SK-N-MC (cell line): Measurements from ENCODE around the gene IFIT2.
A peak's percentile ranks its signal among the peaks of the same experiment; 100 is the strongest.

Experiments used
- DNase-seq: peaks from one replicate; pipeline ENCODE4 v3.0.0-alpha.2; 2011; ENCODE audit warnings: low read depth, low spot score
- H3K27ac ChIP-seq: fragments of 200-600 bp; sonication (generic); 2 replicates; pipeline ENCODE4 v1.5.1; 2016; ENCODE audit warnings: mixed run types
- H3K36me3 ChIP-seq: fragments of 200-600 bp; sonication (generic); 2 replicates; pipeline ENCODE4 v1.6.1; 2017; ENCODE audit warnings: antibody characterized with exemption, low read length, mixed read lengths; ENCODE audit not compliant: insufficient read depth
- H3K4me3 ChIP-seq: fragments of 200-600 bp; sonication (generic); 2 replicates; pipeline ENCODE4 v1.5.1; 2016
- H3K9ac ChIP-seq: fragments of 200-600 bp; sonication (generic); 2 replicates; pipeline ENCODE4 v1.8.0; 2017; ENCODE audit warnings: mixed run types, mixed read lengths; ENCODE audit not compliant: insufficient read length
- H3K9me3 ChIP-seq: fragments of 200-600 bp; sonication (generic); 2 replicates; pipeline ENCODE4 v1.6.1; 2017; ENCODE audit warnings: low read depth, mild to moderate bottlenecking, antibody characterized with exemption, low read length, moderate library complexity, mixed read lengths
- EZH2 ChIP-seq: fragments of 200-600 bp; sonication (generic); IDR thresholded peaks from one replicate; pipeline ENCODE4 v1.6.1; 2017; ENCODE audit warnings: antibody characterized with exemption
- FOXP2 ChIP-seq: optimal IDR thresholded peaks from 2 replicates; pipeline ENCODE3; 2011; ENCODE audit warnings: mild to moderate bottlenecking, moderate library complexity; ENCODE audit not compliant: insufficient read depth; ENCODE audit errors: extremely low read length, control extremely low read depth
- POLR2AphosphoS5 ChIP-seq: IDR thresholded peaks from 2 replicates; pipeline ENCODE4 v1.6.1; 2012; ENCODE audit warnings: mild to moderate bottlenecking, low read depth, low read length, borderline replicate concordance

Gene IFIT2

DNA sequence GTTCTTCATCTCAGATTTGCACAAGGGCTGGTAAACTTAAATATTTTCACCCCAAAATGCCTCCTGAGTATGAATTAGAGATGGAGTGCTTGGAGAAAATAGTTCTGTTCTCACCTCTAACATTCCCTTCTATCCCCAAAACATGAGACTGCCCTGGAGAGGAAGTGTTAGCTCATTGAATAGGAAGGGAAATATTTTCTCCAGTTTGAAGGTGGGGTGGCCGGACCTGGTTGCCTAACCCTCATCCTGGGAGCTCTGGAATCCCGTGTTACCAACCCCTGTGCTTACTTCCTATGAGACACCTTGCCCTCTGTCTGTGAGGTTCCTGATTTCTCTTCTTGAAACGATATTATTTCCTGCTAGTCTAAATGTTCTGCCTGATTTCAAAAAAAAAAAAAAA lies 779 bp downstream of the IFIT2 start:
- no peak overlapping the region for H3K9ac ChIP-seq
- H3K27ac ChIP-seq: no peak overlapping the region
- no peaks in the 10 kb centered on the region for H3K36me3 ChIP-seq
- TF ChIP-seq POLR2AphosphoS5: no peak
- no peak for TF ChIP-seq FOXP2
- TF ChIP-seq EZH2: no peak
- DNase-seq: no peak
- no peaks in the 10 kb centered on the region for H3K9me3 ChIP-seq
- H3K4me3 ChIP-seq: peak overlapping the region; percentile 75

DNA sequence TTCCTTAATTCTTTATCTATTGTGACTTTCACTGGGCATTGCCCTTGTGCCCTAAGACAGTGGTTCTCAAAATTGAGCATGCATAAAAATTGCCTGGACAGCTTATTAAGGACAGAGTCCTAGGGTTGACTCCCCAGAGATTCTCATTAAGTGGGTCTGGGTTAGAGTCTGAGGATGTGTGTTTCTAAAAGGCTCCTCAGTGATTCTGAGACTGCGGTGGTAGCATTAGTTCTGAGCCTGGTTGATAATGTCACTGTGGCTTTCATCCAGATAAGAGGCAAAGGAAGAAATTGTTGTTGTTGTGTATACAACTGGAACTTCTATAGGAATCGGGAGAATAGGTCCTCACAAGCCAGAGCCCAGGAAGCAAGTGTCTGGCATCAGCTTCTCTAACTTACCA lies 1.3 kb downstream of the IFIT2 start:
- TF ChIP-seq POLR2AphosphoS5 (no peak), FOXP2 (no peak), EZH2 (no peak)
- Histone ChIP-seq H3K27ac (no peak overlapping the region), H3K9ac (no peak overlapping the region), H3K9me3 (no peaks in the 10 kb centered on the region), H3K4me3 (no peak overlapping the region), H3K36me3 (no peaks in the 10 kb centered on the region)
- DNase-seq: no peak

DNA sequence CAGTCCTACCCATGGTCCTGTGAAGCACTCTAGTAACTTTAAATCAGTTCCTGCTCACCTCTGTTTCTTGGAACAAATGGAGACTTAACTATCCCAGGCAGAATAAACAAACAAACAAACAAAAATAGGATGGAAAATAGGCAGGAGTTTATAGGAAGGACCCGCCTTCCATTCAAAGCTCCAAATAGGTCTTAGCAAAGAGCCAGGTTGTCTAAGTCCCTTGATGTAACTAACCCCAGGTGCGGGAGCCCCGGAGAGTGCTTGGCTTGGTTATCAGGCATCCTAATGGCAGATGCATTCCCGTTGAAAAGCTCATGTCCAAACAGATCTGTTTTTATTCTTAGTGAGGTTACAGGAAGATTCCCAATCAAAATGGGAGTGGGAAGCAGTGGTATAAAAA lies 2.2 kb downstream of the IFIT2 start:
- no peak for DNase-seq
- H3K27ac ChIP-seq: no peak overlapping the region
- TF ChIP-seq EZH2 (no peak), FOXP2 (no peak), POLR2AphosphoS5 (no peak)
- H3K9ac ChIP-seq: no peak overlapping the region
- H3K9me3 ChIP-seq: no peaks in the 10 kb centered on the region
- no peak overlapping the region for H3K4me3 ChIP-seq
- no peaks in the 10 kb centered on the region for H3K36me3 ChIP-seq

DNA sequence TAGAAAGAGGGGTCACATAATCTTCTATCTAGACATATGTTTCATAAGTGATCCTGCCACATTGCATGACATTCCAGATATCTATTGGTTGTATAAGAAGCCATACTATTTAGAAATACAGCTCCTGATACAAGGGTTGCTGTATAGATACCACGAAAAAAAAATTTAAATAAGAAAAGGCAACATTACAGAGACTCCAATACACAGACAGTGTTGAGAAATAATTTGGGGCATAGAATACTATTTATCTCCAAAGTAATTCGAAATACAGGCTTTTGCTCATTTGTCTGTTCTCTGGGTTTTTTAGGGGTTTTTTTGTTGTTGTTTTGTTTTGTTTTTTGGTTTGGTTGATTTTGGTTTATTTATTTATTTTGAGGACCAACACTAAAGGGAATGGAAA lies 2.6 kb downstream of the IFIT2 start:
- Histone ChIP-seq H3K9ac (no peak overlapping the region), H3K4me3 (no peak overlapping the region), H3K36me3 (no peaks in the 10 kb centered on the region), H3K27ac (no peak overlapping the region), H3K9me3 (no peaks in the 10 kb centered on the region)
- TF ChIP-seq EZH2 (no peak), POLR2AphosphoS5 (no peak), FOXP2 (no peak)
- DNase-seq: no peak

DNA sequence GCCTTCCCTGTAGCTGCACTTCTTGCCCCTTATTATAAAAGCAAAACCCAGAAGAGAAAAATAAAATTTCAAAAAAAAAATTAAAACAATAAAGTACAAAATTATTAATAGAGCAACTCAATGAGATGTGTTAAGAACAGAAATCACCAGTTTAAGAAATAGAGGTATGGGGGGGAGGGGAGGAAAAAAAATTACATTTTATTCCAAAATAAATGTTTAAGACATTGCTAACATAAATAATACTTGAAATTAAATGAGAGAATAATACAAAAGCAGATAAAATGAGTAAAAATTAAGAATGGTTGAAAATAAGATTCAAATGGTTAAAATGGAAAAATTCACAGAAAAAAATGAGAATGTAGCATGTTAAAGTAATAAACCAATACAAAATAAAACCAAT lies 3.1 kb downstream of the IFIT2 start:
- no peak overlapping the region for H3K4me3 ChIP-seq
- no peak for TF ChIP-seq EZH2
- TF ChIP-seq POLR2AphosphoS5: no peak
- TF ChIP-seq FOXP2: no peak
- H3K27ac ChIP-seq: no peak overlapping the region
- H3K9ac ChIP-seq: no peak overlapping the region
- H3K36me3 ChIP-seq: no peaks in the 10 kb centered on the region
- no peaks in the 10 kb centered on the region for H3K9me3 ChIP-seq
- no peak for DNase-seq

DNA sequence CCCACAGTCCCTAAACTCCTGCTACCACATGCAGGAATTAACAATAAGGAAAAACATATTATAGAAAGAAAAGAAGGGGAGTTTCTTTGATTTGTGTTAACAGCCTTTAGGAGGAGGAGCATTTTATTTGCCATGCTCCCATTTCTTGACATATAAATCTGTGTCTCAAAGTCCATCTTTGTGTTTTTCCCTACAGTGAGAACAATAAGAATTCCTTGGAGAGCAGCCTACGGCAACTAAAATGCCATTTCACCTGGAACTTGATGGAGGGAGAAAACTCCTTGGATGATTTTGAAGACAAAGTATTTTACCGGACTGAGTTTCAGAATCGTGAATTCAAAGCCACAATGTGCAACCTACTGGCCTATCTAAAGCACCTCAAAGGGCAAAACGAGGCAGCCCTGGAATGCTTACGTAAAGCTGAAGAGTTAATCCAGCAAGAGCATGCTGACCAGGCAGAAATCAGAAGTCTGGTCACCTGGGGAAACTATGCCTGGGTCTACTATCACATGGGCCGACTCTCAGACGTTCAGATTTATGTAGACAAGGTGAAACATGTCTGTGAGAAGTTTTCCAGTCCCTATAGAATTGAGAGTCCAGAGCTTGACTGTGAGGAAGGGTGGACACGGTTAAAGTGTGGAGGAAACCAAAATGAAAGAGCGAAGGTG lies 4.1 kb downstream of the IFIT2 start:
- TF ChIP-seq POLR2AphosphoS5 (no peak), EZH2 (no peak), FOXP2 (no peak)
- H3K9ac ChIP-seq: no peak overlapping the region
- no peak overlapping the region for H3K27ac ChIP-seq
- H3K4me3 ChIP-seq: no peak overlapping the region
- H3K9me3 ChIP-seq: no peaks in the 10 kb centered on the region
- H3K36me3 ChIP-seq: no peaks in the 10 kb centered on the region
- DNase-seq: no peak

DNA sequence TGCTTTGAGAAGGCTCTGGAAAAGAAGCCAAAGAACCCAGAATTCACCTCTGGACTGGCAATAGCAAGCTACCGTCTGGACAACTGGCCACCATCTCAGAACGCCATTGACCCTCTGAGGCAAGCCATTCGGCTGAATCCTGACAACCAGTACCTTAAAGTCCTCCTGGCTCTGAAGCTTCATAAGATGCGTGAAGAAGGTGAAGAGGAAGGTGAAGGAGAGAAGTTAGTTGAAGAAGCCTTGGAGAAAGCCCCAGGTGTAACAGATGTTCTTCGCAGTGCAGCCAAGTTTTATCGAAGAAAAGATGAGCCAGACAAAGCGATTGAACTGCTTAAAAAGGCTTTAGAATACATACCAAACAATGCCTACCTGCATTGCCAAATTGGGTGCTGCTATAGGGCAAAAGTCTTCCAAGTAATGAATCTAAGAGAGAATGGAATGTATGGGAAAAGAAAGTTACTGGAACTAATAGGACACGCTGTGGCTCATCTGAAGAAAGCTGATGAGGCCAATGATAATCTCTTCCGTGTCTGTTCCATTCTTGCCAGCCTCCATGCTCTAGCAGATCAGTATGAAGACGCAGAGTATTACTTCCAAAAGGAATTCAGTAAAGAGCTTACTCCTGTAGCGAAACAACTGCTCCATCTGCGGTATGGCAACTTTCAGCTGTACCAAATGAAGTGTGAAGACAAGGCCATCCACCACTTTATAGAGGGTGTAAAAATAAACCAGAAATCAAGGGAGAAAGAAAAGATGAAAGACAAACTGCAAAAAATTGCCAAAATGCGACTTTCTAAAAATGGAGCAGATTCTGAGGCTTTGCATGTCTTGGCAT lies 4.8 kb downstream of the IFIT2 start:
- no peak for DNase-seq
- TF ChIP-seq POLR2AphosphoS5 (no peak), EZH2 (no peak), FOXP2 (no peak)
- Histone ChIP-seq H3K4me3 (no peak overlapping the region), H3K9ac (no peak overlapping the region), H3K36me3 (no peaks in the 10 kb centered on the region), H3K9me3 (no peaks in the 10 kb centered on the region), H3K27ac (no peak overlapping the region)

DNA sequence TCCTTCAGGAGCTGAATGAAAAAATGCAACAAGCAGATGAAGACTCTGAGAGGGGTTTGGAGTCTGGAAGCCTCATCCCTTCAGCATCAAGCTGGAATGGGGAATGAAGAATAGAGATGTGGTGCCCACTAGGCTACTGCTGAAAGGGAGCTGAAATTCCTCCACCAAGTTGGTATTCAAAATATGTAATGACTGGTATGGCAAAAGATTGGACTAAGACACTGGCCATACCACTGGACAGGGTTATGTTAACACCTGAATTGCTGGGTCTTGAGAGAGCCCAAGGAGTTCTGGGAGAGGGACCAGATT lies 5.4 kb downstream of the IFIT2 start:
- H3K4me3 ChIP-seq: no peak overlapping the region
- H3K9ac ChIP-seq: no peak overlapping the region
- H3K36me3 ChIP-seq: no peaks in the 10 kb centered on the region
- no peak overlapping the region for H3K27ac ChIP-seq
- DNase-seq: no peak
- no peaks in the 10 kb centered on the region for H3K9me3 ChIP-seq
- TF ChIP-seq EZH2: no peak
- no peak for TF ChIP-seq FOXP2
- no peak for TF ChIP-seq POLR2AphosphoS5

DNA sequence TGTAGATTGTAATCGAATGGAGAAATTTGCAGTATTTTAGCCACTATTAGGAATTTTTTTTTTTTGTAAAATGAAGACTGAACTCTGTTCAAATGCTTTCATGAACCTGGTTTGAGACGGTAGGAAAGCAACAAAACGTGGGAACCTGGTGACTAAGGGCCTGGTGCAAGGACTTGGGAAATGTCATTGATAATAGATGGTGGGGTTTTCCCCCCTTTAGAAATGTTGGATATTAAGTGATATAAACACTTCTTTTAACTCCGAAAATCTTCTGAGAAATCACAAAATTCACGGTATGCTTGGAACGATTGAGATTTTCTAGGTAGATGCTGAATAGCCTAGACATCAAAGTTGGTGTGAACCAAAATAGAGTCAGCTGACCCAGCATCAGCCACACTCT lies 6.4 kb downstream of the IFIT2 start:
- Histone ChIP-seq H3K9ac (no peak overlapping the region), H3K27ac (no peak overlapping the region), H3K36me3 (no peaks in the 10 kb centered on the region), H3K9me3 (no peaks in the 10 kb centered on the region), H3K4me3 (no peak overlapping the region)
- TF ChIP-seq EZH2 (no peak), POLR2AphosphoS5 (no peak), FOXP2 (no peak)
- DNase-seq: no peak
